GM21390 (cell line): Measurements from ENCODE around the gene CFAP161.
"Not testable (repeated sequence)": the region's sequence is repeated elsewhere in the genome, so short reads cannot be mapped to it uniquely, and the experiment has no call there.

Experiments
- ATAC-seq: cut with Tn5 transposase; IDR thresholded peaks from one replicate; pipeline ENCODE4 v1.9.1; 2021; ENCODE audit not compliant: unreplicated experiment

Gene CFAP161

GRCh38 chr15:81157195-81157938, 23.3 kb downstream of the CFAP161 start:
- ATAC-seq = no peak

GRCh38 chr15:81157939-81158223, 23.8 kb downstream of the CFAP161 start:
- no peak for ATAC-seq

GRCh38 chr15:81158561-81158960, 24.5 kb downstream of the CFAP161 start:
- ATAC-seq = not testable (repeated sequence)

- ATAC-seq = no peak
Measured at GRCh38 chr15:81160312-81161159, 26.5 kb downstream of the CFAP161 start.

- ATAC-seq = no peak
Measured at GRCh38 chr15:81161160-81161673, 27.1 kb downstream of the CFAP161 start.

- ATAC-seq = no peak
Measured at GRCh38 chr15:81161851-81162250, 27.8 kb downstream of the CFAP161 start.

- no peak for ATAC-seq
Measured at GRCh38 chr15:81163961-81164800, 30.1 kb downstream of the CFAP161 start.

GRCh38 chr15:81165535-81165934, 31.5 kb downstream of the CFAP161 start:
- no peak for ATAC-seq

- ATAC-seq = no peak
Measured at GRCh38 chr15:81166636-81167305, 32.7 kb downstream of the CFAP161 start.

GRCh38 chr15:81168131-81168526, 34.1 kb downstream of the CFAP161 start:
- no peak for ATAC-seq

- ATAC-seq = no peak
Measured at GRCh38 chr15:81168644-81169043, 34.6 kb downstream of the CFAP161 start.

- no peak for ATAC-seq
Measured at GRCh38 chr15:81170511-81170910, 36.4 kb downstream of the CFAP161 start.

- no peak for ATAC-seq
Measured at GRCh38 chr15:81171286-81171685, 37.2 kb downstream of the CFAP161 start.

- no peak for ATAC-seq
Measured at GRCh38 chr15:81174125-81174791, 40.2 kb downstream of the CFAP161 start.

GRCh38 chr15:81174792-81175327, 40.8 kb downstream of the CFAP161 start:
- no peak for ATAC-seq

- ATAC-seq = no peak
Measured at GRCh38 chr15:81175496-81175895, 41.4 kb downstream of the CFAP161 start.

- no peak for ATAC-seq
Measured at GRCh38 chr15:81176291-81176893, 42.3 kb downstream of the CFAP161 start.

GRCh38 chr15:81178365-81178764, 44.3 kb downstream of the CFAP161 start:
- ATAC-seq = no peak

- ATAC-seq = no peak
Measured at GRCh38 chr15:81181220-81181619, 47.1 kb downstream of the CFAP161 start.
